Psoas muscle (tissue), 8 donors: Measurements from ENCODE around the gene VWA1. TPM values are rescaled to one million over a fixed set of nuclear protein-coding genes. Genes with fewer than 3 reads are reported as not detected.

Source experiments
- ATAC-seq, 4 donors: fragments of 200-7000 bp; cut with Tn5 transposase; one replicate each; pipeline ENCODE4 v1.9.1; 2020; ENCODE audit warnings: moderate library complexity in 3 of 4, mild to moderate bottlenecking in 2 of 4
- DNase-seq, 2 donors: peaks; one replicate each; pipeline ENCODE4 v3.0.0-alpha.2; 2020
- H3K27ac ChIP-seq: fragments of 200-600 bp; one replicate; pipeline ENCODE4 v1.8.0; 2022
- H3K27me3 ChIP-seq, 3 donors: fragments of 200-600 bp in 1 of 3; one replicate each; pipeline versions ENCODE4 v1.6.1 to v1.8.0; 2013 to 2022; ENCODE audit warnings: low read length in 2 of 3, mild to moderate bottlenecking in 2 of 3, moderate library complexity in 1 of 3; ENCODE audit not compliant: insufficient read depth in 3 of 3
- H3K36me3 ChIP-seq, 2 donors: fragments of 200-600 bp in 1 of 2; one replicate each; pipeline versions ENCODE4 v1.6.1 to v1.8.0; 2013 to 2022; ENCODE audit warnings: low read depth in 1 of 2, mild to moderate bottlenecking in 1 of 2, moderate library complexity in 1 of 2; ENCODE audit not compliant: insufficient read depth in 1 of 2
- H3K4me1 ChIP-seq: fragments of 200-600 bp; one replicate; pipeline ENCODE4 v1.8.0; 2022
- H3K4me3 ChIP-seq: fragments of 200-600 bp; one replicate; pipeline ENCODE4 v1.8.0; 2022; ENCODE audit warnings: mild to moderate bottlenecking
- H3K9me3 ChIP-seq: fragments of 200-600 bp; one replicate; pipeline ENCODE4 v1.8.0; 2022
- WGBS, 3 donors: extraction: QIAGEN DNeasy Blood & Tissue Kit; methylation state at CpG; one replicate each; pipeline versions ENCODE4 v1.1.6 to v1.1.7; 2013; 5-methylcytosine and 5-hydroxymethylcytosine counted together
- intact Hi-C, 2 donors: fragments of 100-400 bp; cut with DNase I; formaldehyde crosslinking; loops; one replicate each; pipeline versions ENCODE4 v1.11.0 to v1.14.2; 2022
- polyA plus RNA-seq, 3 donors: library from polyadenylated mRNA; stranded (reverse); fragments of 200-250 nt; gene quantifications; one replicate each; pipeline ENCODE4 v1.2.3, GENCODE V29; 2013
- total RNA-seq, 4 donors: library from RNA; stranded (reverse); fragmentation: NEBNext Ultra II Directional in 2 of 4; extraction: Animal tissue kit (Norgen Biotek cat#: 25700) in 2 of 4; gene quantifications; one replicate each; pipeline versions ENCODE4 v1.2.1 to v1.2.4, GENCODE V29; 2021 to 2023
- TF ChIP-seq, protein P1 (sequence below): fragments of 200-600 bp; IDR thresholded peaks from one replicate; pipeline ENCODE4 v1.8.0; 2022; ENCODE audit warnings: antibody characterized with exemption
- donor health status: healthy with polysubstance abuse.
- donor health status: DM: no; HTN: no; CAD: no; lungs with moderate emphysema.
- donor health status: Bipolar disorder and iron deficiency.
- donor health status: healthy.
- donor health status: DM: yes; HTN: yes; CAD: no.
- donor health status: DM: no; HTN: no; CAD: no.
- donor health status: DM: no; HTN: no; CAD: no.
- donor health status: DM: yes; HTN: yes; CAD: no.

VWA1 gene
- total and polyA plus RNA-seq, 7 donors, result 1.4 to 25.3 (median 7.8) TPM

DNA sequence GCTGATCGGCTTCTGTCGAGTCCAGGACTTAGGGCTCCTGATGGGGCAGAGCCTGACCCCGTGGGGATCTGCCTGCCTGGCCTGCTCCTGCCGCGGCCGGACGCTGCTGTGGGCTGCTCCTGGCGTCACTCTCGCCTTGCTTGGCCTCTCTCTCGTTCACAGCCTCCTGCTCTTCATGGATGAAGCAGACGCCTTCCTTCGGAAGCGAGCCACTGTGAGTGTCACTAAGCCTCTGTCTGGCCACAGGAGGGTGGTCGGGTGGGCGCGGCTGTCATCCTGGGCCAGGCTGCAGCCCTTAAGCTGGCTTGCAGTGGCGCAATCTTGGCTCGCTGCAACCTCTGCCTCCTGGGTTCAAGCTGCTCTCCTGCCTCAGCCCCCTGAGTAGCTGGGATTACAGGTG lies 52.2 kb downstream of the VWA1 start:
- WGBS, 3 donors, result 92 to 95% (median 94%) methylated on average over 18 of the region's 18 CpGs
- no peaks in the 10 kb centered on the region for H3K4me1 ChIP-seq
- H3K27me3 ChIP-seq, result no peaks in the 10 kb centered on the region
- TF ChIP-seq, protein P1, sequence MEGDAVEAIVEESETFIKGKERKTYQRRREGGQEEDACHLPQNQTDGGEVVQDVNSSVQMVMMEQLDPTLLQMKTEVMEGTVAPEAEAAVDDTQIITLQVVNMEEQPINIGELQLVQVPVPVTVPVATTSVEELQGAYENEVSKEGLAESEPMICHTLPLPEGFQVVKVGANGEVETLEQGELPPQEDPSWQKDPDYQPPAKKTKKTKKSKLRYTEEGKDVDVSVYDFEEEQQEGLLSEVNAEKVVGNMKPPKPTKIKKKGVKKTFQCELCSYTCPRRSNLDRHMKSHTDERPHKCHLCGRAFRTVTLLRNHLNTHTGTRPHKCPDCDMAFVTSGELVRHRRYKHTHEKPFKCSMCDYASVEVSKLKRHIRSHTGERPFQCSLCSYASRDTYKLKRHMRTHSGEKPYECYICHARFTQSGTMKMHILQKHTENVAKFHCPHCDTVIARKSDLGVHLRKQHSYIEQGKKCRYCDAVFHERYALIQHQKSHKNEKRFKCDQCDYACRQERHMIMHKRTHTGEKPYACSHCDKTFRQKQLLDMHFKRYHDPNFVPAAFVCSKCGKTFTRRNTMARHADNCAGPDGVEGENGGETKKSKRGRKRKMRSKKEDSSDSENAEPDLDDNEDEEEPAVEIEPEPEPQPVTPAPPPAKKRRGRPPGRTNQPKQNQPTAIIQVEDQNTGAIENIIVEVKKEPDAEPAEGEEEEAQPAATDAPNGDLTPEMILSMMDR, result no peak
- H3K36me3 ChIP-seq, result peaks cover 9 to 84% of the 10 kb centered on the region in 2 donors
- H3K4me3 ChIP-seq, result no peak overlapping the region
- no peaks in the 10 kb centered on the region for H3K9me3 ChIP-seq
- no peak for ATAC-seq
- no peak overlapping the region for H3K27ac ChIP-seq
- no peak for DNase-seq
- intact Hi-C loops, result no loop called here

DNA sequence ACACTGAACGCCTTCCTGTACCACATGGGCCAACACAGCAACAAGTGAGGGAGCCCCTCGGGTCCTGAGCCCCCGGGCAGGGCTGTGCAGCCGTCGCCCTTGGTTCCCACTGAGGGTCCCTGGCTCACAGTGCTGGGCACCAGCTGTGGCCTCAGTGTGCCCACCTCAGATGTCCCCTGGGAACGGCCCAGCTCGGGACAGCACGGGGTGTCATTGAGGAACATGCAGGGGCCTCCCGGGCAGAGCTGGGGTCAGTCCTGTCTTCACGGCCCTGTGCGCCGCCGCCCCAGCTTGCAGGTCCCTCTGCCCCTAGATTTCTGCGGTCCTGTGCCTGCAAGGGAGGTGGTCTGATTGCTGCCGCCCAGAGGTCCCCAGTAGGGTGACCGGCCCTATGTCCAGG lies 53.7 kb downstream of the VWA1 start:
- H3K27ac ChIP-seq, result no peak overlapping the region
- peaks cover 5% of the 10 kb centered on the region for H3K9me3 ChIP-seq
- H3K4me1 ChIP-seq, result no peaks in the 10 kb centered on the region
- TF ChIP-seq, protein P1, result no peak
- 93 to 95% (median 94%) methylated on average over 14 to 16 of the region's 16 CpGs for WGBS, 3 donors
- intact Hi-C loops, result no loop called here
- H3K27me3 ChIP-seq, result no peaks in the 10 kb centered on the region
- no peak overlapping the region for H3K4me3 ChIP-seq
- DNase-seq (no peak), ATAC-seq (no peak)
- peaks cover 7 to 81% of the 10 kb centered on the region in 2 donors for H3K36me3 ChIP-seq

GRCh38 chr1:1489861-1490260 lies 54.4 kb downstream of the VWA1 start:
- H3K27me3 ChIP-seq, result no peaks in the 10 kb centered on the region
- WGBS, 3 donors, result 93 to 98% (median 96%) methylated on average over 19 of the region's 19 CpGs
- no peaks in the 10 kb centered on the region for H3K4me1 ChIP-seq
- ATAC-seq (no peak), DNase-seq (no peak)
- intact Hi-C loops, result no loop called here
- H3K36me3 ChIP-seq, result peaks cover 7 to 76% of the 10 kb centered on the region in 2 donors
- no peak overlapping the region for H3K4me3 ChIP-seq
- TF ChIP-seq, protein P1, result no peak
- H3K27ac ChIP-seq, result no peak overlapping the region
- peaks cover 5% of the 10 kb centered on the region for H3K9me3 ChIP-seq

DNA sequence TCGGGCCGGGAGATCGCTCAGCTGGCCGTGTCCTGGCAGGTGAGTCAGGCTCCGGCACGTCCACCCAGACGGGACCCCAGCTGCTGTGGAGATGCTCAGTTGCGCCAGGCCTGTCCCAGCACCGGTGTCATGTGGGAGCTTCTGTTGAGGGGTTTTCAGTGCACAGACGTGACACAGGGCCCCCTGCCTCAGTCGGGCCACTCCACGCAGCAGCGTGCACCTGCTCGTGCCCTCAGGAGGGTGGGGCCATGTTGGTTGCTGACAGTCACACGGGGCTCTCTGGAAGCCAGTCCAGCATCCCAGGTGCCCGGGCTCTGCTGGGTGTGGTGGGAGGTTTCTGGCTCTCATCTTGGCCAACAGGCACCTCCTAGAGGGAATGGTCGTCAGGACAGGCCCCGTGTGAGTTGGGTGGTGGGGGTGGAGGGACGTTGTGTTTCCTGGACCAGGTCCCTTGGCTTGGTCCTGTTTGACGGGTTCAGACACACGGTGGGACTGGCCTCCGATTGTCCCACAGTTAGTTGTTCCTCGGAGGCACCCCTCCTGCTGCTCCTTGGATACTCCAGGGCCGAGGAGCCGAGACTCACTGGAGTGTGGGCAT lies 55.2 kb downstream of the VWA1 start:
- Histone ChIP-seq H3K4me1 (no peaks in the 10 kb centered on the region), H3K9me3 (peaks cover 5% of the 10 kb centered on the region), H3K27me3 (no peaks in the 10 kb centered on the region), H3K4me3 (no peak overlapping the region), H3K36me3 (peaks cover 7 to 82% of the 10 kb centered on the region in 2 donors), H3K27ac (no peak overlapping the region)
- intact Hi-C loops, result no loop called here
- ATAC-seq (no peak), DNase-seq (no peak)
- WGBS, 3 donors, result 94 to 97% (median 96%) methylated on average over 18 of the region's 25 CpGs
- TF ChIP-seq, protein P1, result no peak

- TF ChIP-seq, protein P1, result no peak
- H3K36me3 ChIP-seq, result peaks cover 7 to 82% of the 10 kb centered on the region in 2 donors
- no peaks in the 10 kb centered on the region for H3K27me3 ChIP-seq
- WGBS, 3 donors, result 97 to 99% (median 97%) methylated on average over 10 of the region's 10 CpGs
- ATAC-seq (no peak), DNase-seq (no peak)
- intact Hi-C loops, result no loop called here
- no peaks in the 10 kb centered on the region for H3K4me1 ChIP-seq
- H3K4me3 ChIP-seq, result no peak overlapping the region
- peaks cover 5% of the 10 kb centered on the region for H3K9me3 ChIP-seq
- no peak overlapping the region for H3K27ac ChIP-seq
Measured at GRCh38 chr1:1491601-1492000, 56.1 kb downstream of the VWA1 start.
